Endothelial cell of umbilical vein (primary cell): ENCODE data around the gene PIGH. TPM values are rescaled to one million over a fixed set of nuclear protein-coding genes. Genes with fewer than 3 reads are reported as not detected.

Experiments
- BruUV-seq: library from RNA; stranded (reverse); fragments of 400-500 nt; replicated peaks from 2 replicates; lab custom pipeline; 2021; lab: Mats Ljungman, UMichigan
- CTCF ChIA-PET: fragments of 300-600, 350-600 bp; sonication (Branson Sonifier 250); formaldehyde crosslinking; loops from one replicate; lab custom pipeline; 2021; ENCODE audit warnings: antibody characterized with exemption, inconsistent platforms; lab: Charles Lee
- POLR2A ChIA-PET: fragments of 300-600, 350-600 bp; sonication (Branson Sonifier 250); formaldehyde crosslinking; loops from one replicate; lab custom pipeline; 2021; ENCODE audit warnings: antibody characterized with exemption, inconsistent platforms; lab: Charles Lee
- DNase-seq: peaks from one replicate; pipeline ENCODE4 v3.0.0-alpha.2; 2011; ENCODE audit warnings: low read depth, low spot score
- FAIRE-seq: peaks from 2 replicates; lab custom pipeline; 2011; peaks lifted over from hg19 to GRCh38; lab: Jason Lieb, UNC
- H2AFZ ChIP-seq: 2 replicates; pipeline ENCODE4 v1.6.0; 2012; ENCODE audit warnings: low read depth, low read length, control low read depth, inconsistent platforms
- H3K27ac ChIP-seq: 2 replicates; pipeline ENCODE4 v1.5.1; 2011; ENCODE audit warnings: low read depth, mild to moderate bottlenecking, control low read depth, low read length, moderate library complexity; ENCODE audit not compliant: insufficient read depth
- H3K27me3 ChIP-seq, 2 experiments: 2 replicates each; pipeline versions ENCODE4 v1.6.0 to v1.6.1; 2011; ENCODE audit warnings: low read length in 2 of 2, mixed read lengths in 1 of 2; ENCODE audit not compliant: control insufficient read depth in 2 of 2, insufficient read depth in 2 of 2
- H3K36me3 ChIP-seq, 2 experiments: 2 replicates in 1 of 2; 3 replicates in 1 of 2; pipeline ENCODE4 v1.5.1; 2011; ENCODE audit warnings: low read length in 2 of 2, mild to moderate bottlenecking in 1 of 2, moderate library complexity in 1 of 2; ENCODE audit not compliant: control insufficient read depth in 2 of 2, insufficient read depth in 2 of 2; ENCODE audit errors: extremely low read depth in 1 of 2
- H3K4me1 ChIP-seq: 3 replicates; pipeline ENCODE4 v1.5.1; 2011; ENCODE audit warnings: mild to moderate bottlenecking, low read length; ENCODE audit not compliant: control insufficient read depth, insufficient read depth; ENCODE audit errors: extremely low read depth
- H3K4me2 ChIP-seq: 2 replicates; pipeline ENCODE4 v1.6.1; 2011; ENCODE audit warnings: low read length, control low read depth, mixed read lengths; ENCODE audit not compliant: insufficient read depth
- H3K4me3 ChIP-seq, 3 experiments: fragments of 200-600 bp in 1 of 3; sonication (generic), shearing (Covaris generic) in 1 of 3; replicated peaks in 1 of 3; 2 replicates each; pipeline ENCODE4 v1.5.1; 2011 to 2016; ENCODE audit warnings: control low read depth in 3 of 3, low read length in 3 of 3, mild to moderate bottlenecking in 2 of 3, inconsistent platforms in 1 of 3, low read depth in 1 of 3, moderate library complexity in 1 of 3; ENCODE audit not compliant: insufficient read depth in 1 of 3
- H3K79me2 ChIP-seq: 2 replicates; pipeline ENCODE4 v1.6.0; 2012; ENCODE audit warnings: low read length, inconsistent platforms; ENCODE audit not compliant: control insufficient read depth, insufficient read depth
- H3K9ac ChIP-seq: replicated peaks from 2 replicates; pipeline ENCODE3; 2011; ENCODE audit warnings: low read length, control low read depth; ENCODE audit not compliant: insufficient read depth; ENCODE audit errors: extremely low read depth
- H3K9me1 ChIP-seq: replicated peaks from 3 replicates; pipeline ENCODE4 v1.6.0; 2011; ENCODE audit warnings: mild to moderate bottlenecking, low read length; ENCODE audit not compliant: control insufficient read depth, insufficient read depth; ENCODE audit errors: extremely low read depth
- H3K9me3 ChIP-seq: replicated peaks from 2 replicates; pipeline ENCODE4 v1.5.1; 2012; ENCODE audit warnings: low read length, inconsistent platforms; ENCODE audit not compliant: control insufficient read depth, insufficient read depth
- H4K20me1 ChIP-seq: replicated peaks from 2 replicates; pipeline ENCODE3; 2011; ENCODE audit warnings: mild to moderate bottlenecking, low read length; ENCODE audit not compliant: control insufficient read depth, insufficient read depth; ENCODE audit errors: extremely low read depth
- EZH2 ChIP-seq: IDR thresholded peaks from 2 replicates; pipeline ENCODE4 v1.6.1; 2012; ENCODE audit warnings: borderline replicate concordance, low read depth, mild to moderate bottlenecking, moderate library complexity, low read length, inconsistent platforms; ENCODE audit not compliant: severe bottlenecking
- FOS ChIP-seq: IDR thresholded peaks from 2 replicates; pipeline ENCODE4 v1.6.1; 2011; ENCODE audit warnings: mild to moderate bottlenecking, low read length, moderate library complexity, borderline replicate concordance; ENCODE audit not compliant: insufficient read depth
- GATA2 ChIP-seq: IDR thresholded peaks from 2 replicates; pipeline ENCODE4 v1.7.0; 2011; ENCODE audit warnings: low read depth, mild to moderate bottlenecking, moderate library complexity, mixed read lengths, low read length; ENCODE audit not compliant: insufficient read length, insufficient read depth
- JUN ChIP-seq: IDR thresholded peaks from 2 replicates; pipeline ENCODE4 v1.6.1; 2011; ENCODE audit warnings: borderline replicate concordance, low read depth; ENCODE audit not compliant: insufficient read length, insufficient read depth
- MAX ChIP-seq: IDR thresholded peaks from 2 replicates; pipeline ENCODE4 v1.6.1; 2011; ENCODE audit not compliant: insufficient read depth, insufficient read length
- MYC ChIP-seq: IDR thresholded peaks from one replicate; pipeline ENCODE4 v1.6.1; 2011; ENCODE audit warnings: mild to moderate bottlenecking, low read depth, low read length
- POLR2A ChIP-seq: IDR thresholded peaks from 2 replicates; pipeline ENCODE4 v1.6.1; 2012; ENCODE audit warnings: low read depth, mild to moderate bottlenecking, control low read depth, low read length
- POLR2AphosphoS5 ChIP-seq: IDR thresholded peaks from 2 replicates; pipeline ENCODE4 v1.6.1; 2012; ENCODE audit warnings: low read depth, mild to moderate bottlenecking, control low read depth, low read length, moderate library complexity; ENCODE audit not compliant: insufficient read depth
- dilution Hi-C: fragments of 300-500 bp; cut with MboI; formaldehyde crosslinking; loops from one replicate; pipeline ENCODE4 v1.15.0; 2019; ENCODE audit warnings: low sequenced_read_pairs; ENCODE audit not compliant: extremely low pct_ligation_motif_present
- intact Hi-C: fragments of 100-400 bp; cut with micrococcal nuclease; formaldehyde crosslinking; loops from one replicate; pipeline ENCODE4 v1.10.0; 2022
- polyA plus RNA-seq, 4 experiments: library from polyadenylated mRNA; depleted of rRNA in 3 of 4; stranded (reverse) in 3 of 4; unstranded in 1 of 4; fragments of >200 nt; gene quantifications; 2 replicates each; pipeline versions ENCODE4 v1.2.1 to v1.2.3, GENCODE V29; 2011 to 2012; ENCODE audit warnings: missing spikeins in 1 of 4
- total RNA-seq: library from RNA; stranded (reverse); gene quantifications from 2 replicates; pipeline ENCODE4 v1.2.3, GENCODE V29; 2021
- TF ChIP-seq, protein P1 (sequence below), 2 donors: IDR thresholded peaks; 1 replicate in 1 of 2; 2 replicates in 1 of 2; pipeline ENCODE4 v1.5.1; 2011; ENCODE audit warnings: low read length in 2 of 2, mild to moderate bottlenecking in 2 of 2, moderate library complexity in 2 of 2, control low read depth in 1 of 2, inconsistent platforms in 1 of 2, low read depth in 1 of 2; ENCODE audit not compliant: insufficient read depth in 1 of 2; ENCODE audit errors: extremely low read depth in 1 of 2

The PIGH gene
- total and polyA plus RNA-seq, 2 donors (not counting 3 experiments of a cell fraction or from before 2014, with no cell fraction given), result 12.3 to 18.0 TPM

DNA sequence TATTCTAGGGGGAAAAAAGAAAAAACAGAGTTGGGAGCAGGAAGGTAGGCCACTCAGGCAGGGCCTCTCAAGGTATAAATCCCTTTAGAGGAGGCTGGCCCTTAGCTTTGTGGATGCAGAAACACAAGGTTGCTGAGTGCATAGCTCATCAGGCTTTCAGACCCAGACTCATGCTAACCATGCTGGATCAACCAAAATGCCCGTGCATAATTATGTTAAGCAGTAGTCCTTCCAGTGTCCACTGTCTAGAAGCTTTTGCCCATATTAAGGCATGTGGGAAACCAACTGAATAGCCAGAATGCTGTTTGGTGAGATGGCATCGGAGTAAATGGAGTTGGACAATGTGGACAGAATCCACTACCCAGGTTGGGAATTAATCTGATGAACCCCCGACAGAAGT is 38.6 kb upstream of the PIGH start:
- Histone ChIP-seq H3K9ac (no peak overlapping the region), H3K4me3 (no peak overlapping the region), H3K36me3 (no peaks in the 10 kb centered on the region), H4K20me1 (no peaks in the 10 kb centered on the region), H3K9me1 (no peaks in the 10 kb centered on the region), H3K4me1 (no peaks in the 10 kb centered on the region), H3K9me3 (no peaks in the 10 kb centered on the region), H3K27me3 (no peaks in the 10 kb centered on the region), H3K4me2 (no peak overlapping the region), H3K27ac (no peak overlapping the region), H3K79me2 (no peaks in the 10 kb centered on the region), H2AFZ (no peak overlapping the region)
- CTCF ChIA-PET, result interaction anchor here (1.6 to 4.5 kb wide), 2 partner anchors 19 to 29 kb away, joined by 5 to 20 read pairs; partner anchors contain the start of gene ARG2
- intact Hi-C loops, result no loop called here
- DNase-seq (no peak), FAIRE-seq (no peak)
- POLR2A ChIA-PET, result no interaction called here
- dilution Hi-C loops, result no loop called here
- no peak for TF ChIP-seq EZH2
- TF ChIP-seq MYC, result no peak
- no peak for TF ChIP-seq POLR2AphosphoS5
- TF ChIP-seq GATA2, result no peak
- TF ChIP-seq FOS, result no peak
- TF ChIP-seq POLR2A, result no peak
- TF ChIP-seq, protein P1, sequence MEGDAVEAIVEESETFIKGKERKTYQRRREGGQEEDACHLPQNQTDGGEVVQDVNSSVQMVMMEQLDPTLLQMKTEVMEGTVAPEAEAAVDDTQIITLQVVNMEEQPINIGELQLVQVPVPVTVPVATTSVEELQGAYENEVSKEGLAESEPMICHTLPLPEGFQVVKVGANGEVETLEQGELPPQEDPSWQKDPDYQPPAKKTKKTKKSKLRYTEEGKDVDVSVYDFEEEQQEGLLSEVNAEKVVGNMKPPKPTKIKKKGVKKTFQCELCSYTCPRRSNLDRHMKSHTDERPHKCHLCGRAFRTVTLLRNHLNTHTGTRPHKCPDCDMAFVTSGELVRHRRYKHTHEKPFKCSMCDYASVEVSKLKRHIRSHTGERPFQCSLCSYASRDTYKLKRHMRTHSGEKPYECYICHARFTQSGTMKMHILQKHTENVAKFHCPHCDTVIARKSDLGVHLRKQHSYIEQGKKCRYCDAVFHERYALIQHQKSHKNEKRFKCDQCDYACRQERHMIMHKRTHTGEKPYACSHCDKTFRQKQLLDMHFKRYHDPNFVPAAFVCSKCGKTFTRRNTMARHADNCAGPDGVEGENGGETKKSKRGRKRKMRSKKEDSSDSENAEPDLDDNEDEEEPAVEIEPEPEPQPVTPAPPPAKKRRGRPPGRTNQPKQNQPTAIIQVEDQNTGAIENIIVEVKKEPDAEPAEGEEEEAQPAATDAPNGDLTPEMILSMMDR (IDR thresholded peaks at IDR 0.05; ENCODE audit: extremely low read depth in 1 of 2, insufficient read depth in 1 of 2, low read depth in 1 of 2, low read length in 2 of 2), result no peak
- no peak for TF ChIP-seq MAX
- TF ChIP-seq JUN, result no peak
- no TSS peak for BruUV-seq
